ENCODE measurements around the gene PRKACG.

DNA sequence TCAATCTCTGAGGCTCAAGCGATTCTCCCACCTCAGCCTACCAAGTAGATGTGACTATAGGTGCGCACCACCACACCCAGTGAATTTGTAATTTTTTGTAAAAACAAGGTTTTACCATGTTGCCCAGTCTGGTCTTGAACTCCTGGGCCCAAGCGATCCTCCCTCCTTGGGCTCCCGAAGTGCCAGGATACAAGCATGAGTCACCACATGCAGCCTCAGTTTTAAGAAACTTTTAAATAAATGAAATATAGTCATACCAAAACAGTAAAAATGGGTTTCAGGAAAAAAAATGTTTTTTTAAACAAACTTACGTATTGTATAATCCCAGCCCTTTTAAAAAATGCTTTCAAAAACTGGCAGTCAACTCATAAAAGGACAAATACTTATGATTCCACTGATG is 48.3 kb upstream of the PRKACG start:
- TF ChIP-seq EZH2 (IDR thresholded peaks at IDR 0.05; ENCODE audit: low read depth, unreplicated experiment) (no peak), POLR2AphosphoS5 (IDR thresholded peaks at IDR 0.05; ENCODE audit: low read depth) (no peak), NANOG (IDR thresholded peaks at IDR 0.05; ENCODE audit: borderline replicate concordance) (no peak), EZH2phosphoT487 (IDR thresholded peaks at IDR 0.05; ENCODE audit: unreplicated experiment) (no peak), CREB1 (CRISPR knock-in tag; IDR thresholded peaks at IDR 0.05; ENCODE audit: low read depth) (no peak), JUNB (IDR thresholded peaks at IDR 0.05; ENCODE audit: unreplicated experiment) (no peak), STAT1 (IDR thresholded peaks at IDR 0.05; ENCODE audit: unreplicated experiment) (no peak), ZNF114 (CRISPR knock-in tag; IDR thresholded peaks at IDR 0.05) (no peak)
- TF ChIP-seq, protein P1, sequence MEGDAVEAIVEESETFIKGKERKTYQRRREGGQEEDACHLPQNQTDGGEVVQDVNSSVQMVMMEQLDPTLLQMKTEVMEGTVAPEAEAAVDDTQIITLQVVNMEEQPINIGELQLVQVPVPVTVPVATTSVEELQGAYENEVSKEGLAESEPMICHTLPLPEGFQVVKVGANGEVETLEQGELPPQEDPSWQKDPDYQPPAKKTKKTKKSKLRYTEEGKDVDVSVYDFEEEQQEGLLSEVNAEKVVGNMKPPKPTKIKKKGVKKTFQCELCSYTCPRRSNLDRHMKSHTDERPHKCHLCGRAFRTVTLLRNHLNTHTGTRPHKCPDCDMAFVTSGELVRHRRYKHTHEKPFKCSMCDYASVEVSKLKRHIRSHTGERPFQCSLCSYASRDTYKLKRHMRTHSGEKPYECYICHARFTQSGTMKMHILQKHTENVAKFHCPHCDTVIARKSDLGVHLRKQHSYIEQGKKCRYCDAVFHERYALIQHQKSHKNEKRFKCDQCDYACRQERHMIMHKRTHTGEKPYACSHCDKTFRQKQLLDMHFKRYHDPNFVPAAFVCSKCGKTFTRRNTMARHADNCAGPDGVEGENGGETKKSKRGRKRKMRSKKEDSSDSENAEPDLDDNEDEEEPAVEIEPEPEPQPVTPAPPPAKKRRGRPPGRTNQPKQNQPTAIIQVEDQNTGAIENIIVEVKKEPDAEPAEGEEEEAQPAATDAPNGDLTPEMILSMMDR (conservative IDR thresholded peaks at IDR 0.05; ENCODE audit: low read depth in 2 of 2): no peak
- TF ChIP-seq, protein P2, sequence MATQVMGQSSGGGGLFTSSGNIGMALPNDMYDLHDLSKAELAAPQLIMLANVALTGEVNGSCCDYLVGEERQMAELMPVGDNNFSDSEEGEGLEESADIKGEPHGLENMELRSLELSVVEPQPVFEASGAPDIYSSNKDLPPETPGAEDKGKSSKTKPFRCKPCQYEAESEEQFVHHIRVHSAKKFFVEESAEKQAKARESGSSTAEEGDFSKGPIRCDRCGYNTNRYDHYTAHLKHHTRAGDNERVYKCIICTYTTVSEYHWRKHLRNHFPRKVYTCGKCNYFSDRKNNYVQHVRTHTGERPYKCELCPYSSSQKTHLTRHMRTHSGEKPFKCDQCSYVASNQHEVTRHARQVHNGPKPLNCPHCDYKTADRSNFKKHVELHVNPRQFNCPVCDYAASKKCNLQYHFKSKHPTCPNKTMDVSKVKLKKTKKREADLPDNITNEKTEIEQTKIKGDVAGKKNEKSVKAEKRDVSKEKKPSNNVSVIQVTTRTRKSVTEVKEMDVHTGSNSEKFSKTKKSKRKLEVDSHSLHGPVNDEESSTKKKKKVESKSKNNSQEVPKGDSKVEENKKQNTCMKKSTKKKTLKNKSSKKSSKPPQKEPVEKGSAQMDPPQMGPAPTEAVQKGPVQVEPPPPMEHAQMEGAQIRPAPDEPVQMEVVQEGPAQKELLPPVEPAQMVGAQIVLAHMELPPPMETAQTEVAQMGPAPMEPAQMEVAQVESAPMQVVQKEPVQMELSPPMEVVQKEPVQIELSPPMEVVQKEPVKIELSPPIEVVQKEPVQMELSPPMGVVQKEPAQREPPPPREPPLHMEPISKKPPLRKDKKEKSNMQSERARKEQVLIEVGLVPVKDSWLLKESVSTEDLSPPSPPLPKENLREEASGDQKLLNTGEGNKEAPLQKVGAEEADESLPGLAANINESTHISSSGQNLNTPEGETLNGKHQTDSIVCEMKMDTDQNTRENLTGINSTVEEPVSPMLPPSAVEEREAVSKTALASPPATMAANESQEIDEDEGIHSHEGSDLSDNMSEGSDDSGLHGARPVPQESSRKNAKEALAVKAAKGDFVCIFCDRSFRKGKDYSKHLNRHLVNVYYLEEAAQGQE (IDR thresholded peaks at IDR 0.05; ENCODE audit: unreplicated experiment): no peak
- TF ChIP-seq, protein P3, sequence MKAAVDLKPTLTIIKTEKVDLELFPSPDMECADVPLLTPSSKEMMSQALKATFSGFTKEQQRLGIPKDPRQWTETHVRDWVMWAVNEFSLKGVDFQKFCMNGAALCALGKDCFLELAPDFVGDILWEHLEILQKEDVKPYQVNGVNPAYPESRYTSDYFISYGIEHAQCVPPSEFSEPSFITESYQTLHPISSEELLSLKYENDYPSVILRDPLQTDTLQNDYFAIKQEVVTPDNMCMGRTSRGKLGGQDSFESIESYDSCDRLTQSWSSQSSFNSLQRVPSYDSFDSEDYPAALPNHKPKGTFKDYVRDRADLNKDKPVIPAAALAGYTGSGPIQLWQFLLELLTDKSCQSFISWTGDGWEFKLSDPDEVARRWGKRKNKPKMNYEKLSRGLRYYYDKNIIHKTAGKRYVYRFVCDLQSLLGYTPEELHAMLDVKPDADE (IDR thresholded peaks at IDR 0.05): no peak
